BE2C (cell line): ENCODE data around the gene WNT16.

Experiments
- DNase-seq: peaks from one replicate; pipeline ENCODE4 v3.0.0-alpha.2; 2020
- H3K27me3 ChIP-seq: fragments of 250-450 bp; sonication (Bioruptor Pico); 2 replicates; pipeline ENCODE4 v1.5.1; 2020; ENCODE audit warnings: mild to moderate bottlenecking
- H3K36me3 ChIP-seq: fragments of 250-450 bp; sonication (Bioruptor Pico); 2 replicates; pipeline ENCODE4 v1.5.1; 2020; ENCODE audit warnings: mild to moderate bottlenecking
- H3K4me1 ChIP-seq: fragments of 250-450 bp; sonication (Bioruptor Pico); 2 replicates; pipeline ENCODE4 v1.5.1; 2020
- H3K4me3 ChIP-seq: 2 replicates; pipeline ENCODE4 v1.5.1; 2011; ENCODE audit warnings: low read depth, low read length
- H3K9me3 ChIP-seq: fragments of 250-450 bp; sonication (Bioruptor Pico); 2 replicates; pipeline ENCODE4 v1.5.1; 2020
- CTCF ChIP-seq: IDR thresholded peaks from 2 replicates; pipeline ENCODE4 v1.5.1; 2012; ENCODE audit warnings: mild to moderate bottlenecking, low read depth, low read length

WNT16 gene

GRCh38 chr7:121304102-121304658 lies 24.6 kb upstream of the WNT16 start:
- Histone ChIP-seq H3K9me3 (no peaks in the 10 kb centered on the region), H3K4me1 (no peaks in the 10 kb centered on the region), H3K4me3 (no peak overlapping the region), H3K27me3 (peaks cover 23% of the 10 kb centered on the region), H3K36me3 (no peaks in the 10 kb centered on the region)
- no peak for DNase-seq
- no peak for TF ChIP-seq CTCF

- Histone ChIP-seq H3K9me3 (no peaks in the 10 kb centered on the region), H3K27me3 (peaks cover 23% of the 10 kb centered on the region), H3K4me3 (no peak overlapping the region), H3K36me3 (no peaks in the 10 kb centered on the region), H3K4me1 (no peaks in the 10 kb centered on the region)
- DNase-seq: no peak
- no peak for TF ChIP-seq CTCF
These were observed 23.7 kb upstream of the WNT16 start for GRCh38 chr7:121305109-121305508.

DNA sequence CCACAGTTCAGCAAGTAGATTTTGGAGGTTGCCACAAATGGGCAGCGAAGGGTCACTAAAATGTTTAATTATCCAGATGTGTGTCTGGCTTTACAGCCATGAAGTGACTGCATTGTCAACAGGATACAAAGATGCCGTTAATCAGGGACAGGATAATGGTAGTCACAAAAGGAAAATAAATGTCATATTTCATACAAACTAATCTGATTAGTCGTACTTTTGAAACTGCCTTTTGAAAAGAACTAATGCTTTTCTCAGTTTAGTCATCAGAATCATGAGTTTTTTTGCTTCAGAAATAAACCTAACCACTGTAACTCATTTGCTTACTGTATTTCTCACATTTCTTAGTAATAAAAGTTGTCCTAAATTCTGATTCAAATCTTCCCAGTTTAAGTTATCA lies 22.2 kb upstream of the WNT16 start:
- no peak for TF ChIP-seq CTCF
- no peak overlapping the region for H3K4me3 ChIP-seq
- H3K36me3 ChIP-seq: no peaks in the 10 kb centered on the region
- H3K27me3 ChIP-seq: peaks cover 23% of the 10 kb centered on the region
- no peaks in the 10 kb centered on the region for H3K9me3 ChIP-seq
- no peaks in the 10 kb centered on the region for H3K4me1 ChIP-seq
- no peak for DNase-seq

- no peaks in the 10 kb centered on the region for H3K36me3 ChIP-seq
- H3K27me3 ChIP-seq: peaks cover 23% of the 10 kb centered on the region
- no peak overlapping the region for H3K4me3 ChIP-seq
- no peak for DNase-seq
- no peaks in the 10 kb centered on the region for H3K9me3 ChIP-seq
- no peaks in the 10 kb centered on the region for H3K4me1 ChIP-seq
- no peak for TF ChIP-seq CTCF
These were observed 21.7 kb upstream of the WNT16 start for GRCh38 chr7:121307021-121307574.

- DNase-seq: no peak
These were observed 15.5 kb upstream of the WNT16 start for GRCh38 chr7:121313220-121313792.

More at GRCh38 chr7:121313220-121313792, 15.5 kb upstream of the WNT16 start:
- peaks cover 26% of the 10 kb centered on the region for H3K27me3 ChIP-seq
- H3K4me3 ChIP-seq: no peak overlapping the region
- no peaks in the 10 kb centered on the region for H3K9me3 ChIP-seq
- H3K36me3 ChIP-seq: no peaks in the 10 kb centered on the region
- H3K4me1 ChIP-seq: no peaks in the 10 kb centered on the region
- no peak for TF ChIP-seq CTCF
